Endodermal cell (in vitro differentiated cells): Measurements from ENCODE around the gene MARCHF10. TPM values are rescaled to one million over a fixed set of nuclear protein-coding genes. Genes with fewer than 3 reads are reported as not detected.

Experiments
- DNase-seq: peaks from one replicate; pipeline ENCODE4 v3.0.0-alpha.2; 2017
- H3K27ac ChIP-seq: 2 replicates; pipeline ENCODE4 v1.5.1; 2013; ENCODE audit warnings: mild to moderate bottlenecking, low read depth, low read length, moderate library complexity
- H3K27me3 ChIP-seq: 2 replicates; pipeline ENCODE4 v1.6.1; 2013; ENCODE audit warnings: mild to moderate bottlenecking, low read length, moderate library complexity; ENCODE audit not compliant: insufficient read depth, control insufficient read depth, poor library complexity, severe bottlenecking
- H3K36me3 ChIP-seq: 2 replicates; pipeline ENCODE4 v1.7.0; 2013; ENCODE audit warnings: mild to moderate bottlenecking, low read length, moderate library complexity; ENCODE audit not compliant: control insufficient read depth, insufficient read depth
- H3K4me1 ChIP-seq: one replicate; pipeline ENCODE4 v1.7.0; 2013; ENCODE audit warnings: low read length; ENCODE audit not compliant: control insufficient read depth, insufficient read depth
- H3K4me3 ChIP-seq: 2 replicates; pipeline ENCODE4 v1.5.1; 2013; ENCODE audit warnings: mild to moderate bottlenecking, low read length, moderate library complexity
- H3K9ac ChIP-seq: 2 replicates; pipeline ENCODE4 v1.6.1; 2013; ENCODE audit warnings: mild to moderate bottlenecking, low read length, moderate library complexity; ENCODE audit not compliant: poor library complexity, severe bottlenecking; ENCODE audit errors: extremely low read depth
- H3K9me3 ChIP-seq: 2 replicates; pipeline ENCODE4 v1.6.1; 2013; ENCODE audit warnings: mild to moderate bottlenecking, low read length, moderate library complexity; ENCODE audit not compliant: control insufficient read depth
- H3K27ac Mint-ChIP-seq: 2 replicates; pipeline ENCODE4 v1.8.0; 2020; ENCODE audit warnings: mixed read lengths
- H3K27me3 Mint-ChIP-seq: 2 replicates; pipeline ENCODE4 v1.8.0; 2021; ENCODE audit warnings: mild to moderate bottlenecking, mixed read lengths; ENCODE audit not compliant: insufficient read depth
- H3K36me3 Mint-ChIP-seq: 2 replicates; pipeline ENCODE4 v1.8.0; 2020; ENCODE audit warnings: low read depth, mixed read lengths
- H3K4me1 Mint-ChIP-seq: 2 replicates; pipeline ENCODE4 v1.8.0; 2020; ENCODE audit warnings: mixed read lengths
- H3K4me3 Mint-ChIP-seq: 2 replicates; pipeline ENCODE4 v1.8.0; 2020; ENCODE audit warnings: mild to moderate bottlenecking, moderate library complexity, mixed read lengths
- H3K9me3 Mint-ChIP-seq: 2 replicates; pipeline ENCODE4 v1.8.0; 2020; ENCODE audit warnings: mild to moderate bottlenecking, mixed read lengths
- CTCF ChIP-seq: fragments of 200-600 bp; sonication (generic); conservative IDR thresholded peaks from 2 replicates; pipeline ENCODE4 v1.5.0; 2021; ENCODE audit warnings: antibody characterized with exemption, mild to moderate bottlenecking
- WGBS, 2 experiments: methylation state at CpG; one replicate each; pipeline versions ENCODE4 v1.1.5 to v1.1.7; 2013; ENCODE audit warnings: missing lambda C conversion rate in 2 of 2, mixed read lengths in 1 of 2; ENCODE audit not compliant: insufficient coverage in 1 of 2, insufficient read length in 1 of 2; 5-methylcytosine and 5-hydroxymethylcytosine counted together
- total RNA-seq, 2 donors: library from RNA; stranded (reverse); fragmentation: NEBNext Ultra II Directional in 1 of 2; extraction: Animal tissue kit (Norgen Biotek cat#: 25700) in 1 of 2; gene quantifications; 2 replicates in 1 of 2; 3 replicates in 1 of 2; pipeline ENCODE4 v1.2.1, GENCODE V29; 2021

The MARCHF10 gene
- total RNA-seq, 2 donors from 2014 or later = 0.57 to 1.7 TPM

GRCh38 chr17:62715882-62716390 lies 92.2 kb downstream of the MARCHF10 start:
- H3K9ac ChIP-seq = no peak overlapping the region
- no peaks in the 10 kb centered on the region for H3K27me3 ChIP-seq
- Mint-ChIP-seq H3K9me3 (no peaks in the 10 kb centered on the region), H3K4me1 (peaks cover 2% of the 10 kb centered on the region), H3K27ac (peak overlapping the region; percentile 28), H3K36me3 (no peaks in the 10 kb centered on the region), H3K27me3 (peaks cover 2% of the 10 kb centered on the region), H3K4me3 (no peak overlapping the region)
- no peaks in the 10 kb centered on the region for H3K36me3 ChIP-seq
- no peak overlapping the region for H3K4me3 ChIP-seq
- TF ChIP-seq CTCF = no peak
- DNase-seq = peak; percentile 40
- WGBS, 2 experiments = 95 to 99% methylated on average over 14 to 18 of the region's 18 CpGs
- no peaks in the 10 kb centered on the region for H3K9me3 ChIP-seq
- H3K4me1 ChIP-seq = no peaks in the 10 kb centered on the region
- H3K27ac ChIP-seq = no peak overlapping the region

- H3K27me3 ChIP-seq = no peaks in the 10 kb centered on the region
- H3K36me3 Mint-ChIP-seq = no peaks in the 10 kb centered on the region
- no peak for TF ChIP-seq CTCF
- peaks cover 2% of the 10 kb centered on the region for H3K4me1 Mint-ChIP-seq
- H3K4me3 Mint-ChIP-seq = no peak overlapping the region
- no peak overlapping the region for H3K4me3 ChIP-seq
- H3K36me3 ChIP-seq = no peaks in the 10 kb centered on the region
- WGBS, 2 experiments = 92 to 96% methylated on average over 8 of the region's 8 CpGs
- no peaks in the 10 kb centered on the region for H3K4me1 ChIP-seq
- no peak overlapping the region for H3K27ac ChIP-seq
- no peak overlapping the region for H3K9ac ChIP-seq
- H3K27ac Mint-ChIP-seq = no peak overlapping the region
- peaks cover 2% of the 10 kb centered on the region for H3K27me3 Mint-ChIP-seq
- peaks cover 7% of the 10 kb centered on the region for H3K9me3 Mint-ChIP-seq
- peaks cover 3% of the 10 kb centered on the region for H3K9me3 ChIP-seq
- DNase-seq = peak; percentile 45
These were observed 93.9 kb downstream of the MARCHF10 start for GRCh38 chr17:62714016-62714777.

- H3K9ac ChIP-seq = no peak overlapping the region
- no peak overlapping the region for H3K27ac Mint-ChIP-seq
- H3K9me3 Mint-ChIP-seq = peaks cover 16% of the 10 kb centered on the region
- H3K27me3 Mint-ChIP-seq = peaks cover 2% of the 10 kb centered on the region
- H3K9me3 ChIP-seq = peaks cover 12% of the 10 kb centered on the region
- peak; percentile 61 for DNase-seq
- WGBS, 2 experiments = 84 to 86% methylated on average over 11 to 17 of the region's 17 CpGs
- H3K27ac ChIP-seq = no peak overlapping the region
- H3K4me1 ChIP-seq = no peaks in the 10 kb centered on the region
- peaks cover 2% of the 10 kb centered on the region for H3K4me1 Mint-ChIP-seq
- no peak overlapping the region for H3K4me3 ChIP-seq
- H3K36me3 ChIP-seq = no peaks in the 10 kb centered on the region
- peaks cover 5% of the 10 kb centered on the region for H3K36me3 Mint-ChIP-seq
- TF ChIP-seq CTCF = no peak
- H3K4me3 Mint-ChIP-seq = no peak overlapping the region
- no peaks in the 10 kb centered on the region for H3K27me3 ChIP-seq
These were observed 94.8 kb downstream of the MARCHF10 start for GRCh38 chr17:62713086-62713881.
